GM12872 (cell line): Measurements from ENCODE around the gene KCNJ10.

Experiments used
- CTCF ChIP-seq: IDR thresholded peaks from 3 replicates; pipeline ENCODE4 v1.5.1; 2011; ENCODE audit warnings: low read depth, mild to moderate bottlenecking, low read length, moderate library complexity; ENCODE audit not compliant: insufficient read depth

Gene KCNJ10

GRCh38 chr1:159973350-159973940 is 96.5 kb downstream of the KCNJ10 start:
- no peak for TF ChIP-seq CTCF

GRCh38 chr1:159972443-159973205 is 97.3 kb downstream of the KCNJ10 start:
- TF ChIP-seq CTCF = no peak

- no peak for TF ChIP-seq CTCF
Observed at GRCh38 chr1:159970932-159971342, 99.0 kb downstream of the KCNJ10 start.

- TF ChIP-seq CTCF = no peak
Observed at GRCh38 chr1:159968901-159969300, 101.1 kb downstream of the KCNJ10 start.

GRCh38 chr1:159965263-159965662 is 104.7 kb downstream of the KCNJ10 start:
- TF ChIP-seq CTCF = no peak

- no peak for TF ChIP-seq CTCF
Observed at GRCh38 chr1:159964144-159964543, 105.8 kb downstream of the KCNJ10 start.

- no peak for TF ChIP-seq CTCF
Observed at GRCh38 chr1:159962176-159962575, 107.8 kb downstream of the KCNJ10 start.
